GM12878 (cell line): ENCODE results near the gene COX18. TPM values are rescaled to one million over a fixed set of nuclear protein-coding genes. Genes with fewer than 3 reads are reported as not detected.

ENCODE experiments used
- ATAC-seq: fragments of 200-7000 bp; cut with Tn5 transposase; 3 replicates; pipeline ENCODE4 v1.9.1; 2020; ENCODE audit warnings: mild to moderate bottlenecking, moderate library complexity
- BruUV-seq: library from RNA; stranded (reverse); fragments of 400-500 nt; replicated peaks from 2 replicates; lab custom pipeline; 2021; lab: Mats Ljungman, UMichigan
- CTCF ChIA-PET: fragments of 300-600 bp; sonication (Branson Sonifier 250); formaldehyde crosslinking; extraction: SDS; loops from one replicate; lab custom pipeline; 2021; ENCODE audit warnings: inconsistent platforms; lab: Yijun Ruan, JAX
- POLR2A ChIA-PET: fragments of 350-600 bp; formaldehyde crosslinking; extraction: SDS; loops from one replicate; lab custom pipeline; 2021; ENCODE audit warnings: inconsistent platforms; lab: Charles Lee
- RAD21 ChIA-PET: fragments of 300-600 bp; sonication (Branson Sonifier 250); formaldehyde crosslinking; loops from one replicate; lab custom pipeline; 2023; ENCODE audit warnings: antibody characterized with exemption; ENCODE audit not compliant: unreplicated experiment; lab: Charles Lee
- SMC1A ChIA-PET: fragments of 300-600 bp; sonication (Branson Sonifier 250); formaldehyde crosslinking; loops from one replicate; lab custom pipeline; 2023; ENCODE audit not compliant: unreplicated experiment, uncharacterized antibody; lab: Charles Lee
- DNase-seq: peaks from one replicate; pipeline ENCODE4 v3.0.0-alpha.2; 2011; ENCODE audit warnings: low read depth, low spot score
- FAIRE-seq: peaks from 3 replicates; lab custom pipeline; 2011; peaks lifted over from hg19 to GRCh38; lab: Jason Lieb, UNC
- H2AFZ ChIP-seq: 2 replicates; pipeline ENCODE4 v1.6.0; 2011; ENCODE audit warnings: low read depth, low read length, control low read depth; ENCODE audit not compliant: control insufficient read depth
- H3K27ac ChIP-seq: 2 replicates; pipeline ENCODE4 v1.5.1; 2011; ENCODE audit warnings: control low read depth; ENCODE audit not compliant: control insufficient read depth, insufficient read depth
- H3K27me3 ChIP-seq, 2 experiments: replicated peaks in 1 of 2; 2 replicates each; pipeline versions ENCODE4 v1.6.0 to v1.6.1; 2011; ENCODE audit warnings: low read length in 1 of 2; ENCODE audit not compliant: control insufficient read depth in 2 of 2, insufficient read depth in 2 of 2
- H3K36me3 ChIP-seq, 2 experiments: 2 replicates each; pipeline ENCODE4 v1.5.1; 2011; ENCODE audit warnings: low read length in 1 of 2; ENCODE audit not compliant: control insufficient read depth in 2 of 2, insufficient read depth in 2 of 2
- H3K4me1 ChIP-seq: 2 replicates; pipeline ENCODE4 v1.6.1; 2011; ENCODE audit warnings: mild to moderate bottlenecking, low read length, moderate library complexity, mixed read lengths; ENCODE audit not compliant: control insufficient read depth, insufficient read depth
- H3K4me2 ChIP-seq: 2 replicates; pipeline ENCODE4 v1.6.0; 2011; ENCODE audit warnings: control low read depth; ENCODE audit not compliant: control insufficient read depth, insufficient read depth
- H3K4me3 ChIP-seq: fragments of 200-600 bp; sonication (generic); 2 replicates; pipeline ENCODE4 v1.5.1; 2016
- H3K79me2 ChIP-seq: 2 replicates; pipeline ENCODE4 v1.6.0; 2011; ENCODE audit warnings: low read length; ENCODE audit not compliant: control insufficient read depth, insufficient read depth
- H3K9ac ChIP-seq: 2 replicates; pipeline ENCODE4 v1.8.0; 2011; ENCODE audit warnings: low read length, control low read depth, mixed read lengths; ENCODE audit not compliant: control insufficient read depth, insufficient read depth
- H3K9me3 ChIP-seq: replicated peaks from 3 replicates; pipeline ENCODE4 v1.5.1; 2011; ENCODE audit warnings: mild to moderate bottlenecking, low read length; ENCODE audit not compliant: control insufficient read depth, insufficient read depth
- H4K20me1 ChIP-seq: 2 replicates; pipeline ENCODE4 v1.6.0; 2011; ENCODE audit not compliant: control insufficient read depth, insufficient read depth
- ATF3 ChIP-seq: IDR thresholded peaks from 2 replicates; pipeline ENCODE4 v1.6.1; 2011; ENCODE audit warnings: low read depth, mild to moderate bottlenecking, low read length, moderate library complexity, borderline replicate concordance; ENCODE audit errors: extremely low read depth
- ATF7 ChIP-seq: fragments of 450-650 bp; IDR thresholded peaks from 2 replicates; pipeline ENCODE4 v1.6.1; 2016; ENCODE audit warnings: low read depth, mild to moderate bottlenecking
- BACH1 ChIP-seq: fragments of 450-650 bp; IDR thresholded peaks from 2 replicates; pipeline ENCODE4 v1.6.1; 2017; ENCODE audit warnings: mild to moderate bottlenecking, borderline replicate concordance
- CBX5 ChIP-seq: sonication (generic); IDR thresholded peaks from 2 replicates; pipeline ENCODE4 v1.6.1; 2016; ENCODE audit warnings: low read depth, moderate library complexity, mild to moderate bottlenecking, inconsistent platforms
- CHD1 ChIP-seq: IDR thresholded peaks from 2 replicates; pipeline ENCODE4 v1.6.1; 2012; ENCODE audit warnings: low read depth, low read length, improper control_type of control experiment
- CREM ChIP-seq: IDR thresholded peaks from 2 replicates; pipeline ENCODE4 v1.6.1; 2014; ENCODE audit warnings: antibody characterized with exemption, low read depth
- FOXM1 ChIP-seq: IDR thresholded peaks from 2 replicates; pipeline ENCODE4 v1.6.1; 2012; ENCODE audit warnings: low read depth, mild to moderate bottlenecking, inconsistent platforms, low read length, moderate library complexity
- MEF2A ChIP-seq: IDR thresholded peaks from 2 replicates; pipeline ENCODE4 v1.6.1; 2011; ENCODE audit warnings: low read depth, mild to moderate bottlenecking, low read length, moderate library complexity; ENCODE audit not compliant: insufficient read depth
- MEF2B ChIP-seq: fragments of 450-650 bp; IDR thresholded peaks from 2 replicates; pipeline ENCODE4 v1.6.1; 2018; ENCODE audit warnings: mild to moderate bottlenecking, moderate library complexity; ENCODE audit not compliant: partially characterized antibody, poor library complexity, severe bottlenecking
- NFIC ChIP-seq: IDR thresholded peaks from 2 replicates; pipeline ENCODE4 v1.6.1; 2012; ENCODE audit warnings: low read depth, mild to moderate bottlenecking, inconsistent platforms, low read length, moderate library complexity
- NR2C2 ChIP-seq: IDR thresholded peaks from 2 replicates; pipeline ENCODE4 v1.6.1; 2011; ENCODE audit warnings: borderline replicate concordance, low read depth; ENCODE audit not compliant: control insufficient read depth, insufficient read length
- RCOR1 ChIP-seq: conservative IDR thresholded peaks from 2 replicates; pipeline ENCODE4 v1.6.1; 2012; ENCODE audit warnings: low read depth, low read length, improper control_type of control experiment
- RFX5 ChIP-seq: IDR thresholded peaks from 2 replicates; pipeline ENCODE4 v1.6.1; 2011; ENCODE audit warnings: low read depth, low read length, improper control_type of control experiment
- RUNX3 ChIP-seq: IDR thresholded peaks from 2 replicates; pipeline ENCODE4 v1.6.1; 2012; ENCODE audit warnings: low read length, inconsistent platforms
- SREBF1 ChIP-seq: IDR thresholded peaks from 2 replicates; pipeline ENCODE4 v1.6.1; 2012; ENCODE audit warnings: mild to moderate bottlenecking, low read length
- ZNF384 ChIP-seq: IDR thresholded peaks from 2 replicates; pipeline ENCODE4 v1.6.1; 2012; ENCODE audit warnings: low read depth, mild to moderate bottlenecking, low read length, improper control_type of control experiment, borderline replicate concordance
- ZNF687 ChIP-seq: fragments of 450-650 bp; IDR thresholded peaks from 2 replicates; pipeline ENCODE4 v1.6.1; 2017; ENCODE audit warnings: mild to moderate bottlenecking, moderate library complexity
- WGBS: methylation state at CpG from one replicate; pipeline ENCODE4 v1.1.6; 2016; ENCODE audit warnings: low lambda C conversion rate; ENCODE audit not compliant: insufficient replicate concordance, insufficient coverage; ENCODE audit errors: missing lambda C conversion rate; 5-methylcytosine and 5-hydroxymethylcytosine counted together
- in situ Hi-C: fragments of 300-500 bp; cut with MboI; formaldehyde crosslinking; loops from 9 replicates; pipeline ENCODE4 v1.14.3; 2018; ENCODE audit warnings: mixed read lengths
- intact Hi-C: fragments of 100-400 bp; cut with micrococcal nuclease; formaldehyde crosslinking; loops from one replicate; pipeline ENCODE4 v1.14.2; 2022; ENCODE audit not compliant: unreplicated experiment
- polyA plus RNA-seq, 11 experiments: library from polyadenylated mRNA; depleted of rRNA in 4 of 11; unstranded in 6 of 11; stranded (reverse) in 5 of 11; fragments of >200 nt; fragmentation: Nextera tagmentation in 4 of 11; fragmentation: Illumina TruSeq in 1 of 11; extraction: Ambion mirVana in 4 of 11; extraction: Trizol in 1 of 11; gene quantifications; 1 replicate in 1 of 11; 2 replicates in 10 of 11; pipeline versions ENCODE4 v1.2.1 to v1.2.3, GENCODE V29; 2011 to 2016; ENCODE audit warnings: inconsistent platforms in 2 of 11, missing spikeins in 2 of 11, low read depth in 1 of 11
- total RNA-seq, 4 experiments: library from RNA; depleted of rRNA in 3 of 4; stranded (reverse); fragments of >200 nt in 3 of 4; fragmentation: Illumina TruSeq in 1 of 4; extraction: Trizol in 1 of 4; gene quantifications; 2 replicates each; pipeline versions ENCODE4 v1.2.1 to v1.2.3, GENCODE V29; 2013 to 2021

COX18 gene
- total and polyA plus RNA-seq, 10 of the 15 experiments (the other 5 are each of a cell fraction or from before 2014, with no cell fraction given) = 7.2 to 36.4 (median 17.7) TPM

GRCh38 chr4:73067971-73068394 is 1.5 kb downstream of the COX18 start:
- WGBS = 19% methylated on average over 4 of the region's 4 CpGs
- Histone ChIP-seq H3K4me1 (peaks cover 4% of the 10 kb centered on the region; the same call in 1 of the 2 replicates), H3K79me2 (peaks cover 29% of the 10 kb centered on the region), H3K27me3 (no peaks in the 10 kb centered on the region), H3K9me3 (no peaks in the 10 kb centered on the region), H3K4me2 (peak overlapping the region; percentile 78), H3K4me3 (peak overlapping the region; percentile 75), H3K27ac (peak overlapping the region; percentile 97), H3K36me3 (peaks cover 0 to 13% of the 10 kb centered on the region in 2 experiments; a peak in 3 of 4 replicates), H4K20me1 (no peaks in the 10 kb centered on the region), H2AFZ (peak overlapping the region; percentile 84), H3K9ac (peak overlapping the region; percentile 85)
- no TSS peak for BruUV-seq
- intact Hi-C loops (loop anchor here (2.0 kb wide), 1 partner anchor 61 kb away; no protein-coding TSS in a partner anchor), in situ Hi-C loops (loop anchor here (25.0 kb wide), 1 partner anchor 1094 kb away; the partner anchor contains the start of gene MTHFD2L)
- SMC1A ChIA-PET = interaction anchor here (1.1 to 2.4 kb wide), 5 partner anchors 12 to 192 kb away, joined by 3 to 16 read pairs (median 5); no protein-coding TSS in a partner anchor
- no peak for ATAC-seq
- POLR2A ChIA-PET = interaction anchor here (0.6 to 5.2 kb wide), 3 partner anchors 173 to 503 kb away, joined by 3 to 27 read pairs (median 4); partner anchors contain the start of gene ANKRD17
- no peak for DNase-seq
- RAD21 ChIA-PET = interaction anchor here (0.9 to 3.4 kb wide), 3 partner anchors 12 to 188 kb away, joined by 4 to 15 read pairs (median 4); no protein-coding TSS in a partner anchor
- CTCF ChIA-PET = interaction anchor here (0.6 to 1.1 kb wide), 2 partner anchors 11 to 32 kb away, joined by 3 read pairs; no protein-coding TSS in a partner anchor
- no peak for FAIRE-seq
- peak; percentile 25; the same call in 1 of the 2 replicates for TF ChIP-seq FOXM1
- TF ChIP-seq ZNF687 = no peak
- no peak for TF ChIP-seq RCOR1
- TF ChIP-seq SREBF1 = no peak
- peak; percentile 61; the same call in 1 of the 2 replicates for TF ChIP-seq NFIC
- TF ChIP-seq CHD1 = no peak
- no peak for TF ChIP-seq CREM
- no peak for TF ChIP-seq ATF7
- TF ChIP-seq RUNX3 = peak; percentile 2; the same call in 1 of the 2 replicates
- no peak for TF ChIP-seq ZNF384
- peak; percentile 25 for TF ChIP-seq MEF2B
- no peak for TF ChIP-seq ATF3
- no peak for TF ChIP-seq BACH1
- no peak for TF ChIP-seq CBX5
- no peak for TF ChIP-seq NR2C2
- peak; percentile 71; the same call in 1 of the 2 replicates for TF ChIP-seq MEF2A
- TF ChIP-seq RFX5 = no peak
